ENCODE data around the gene COPS8.

- TF ChIP-seq, protein P1, sequence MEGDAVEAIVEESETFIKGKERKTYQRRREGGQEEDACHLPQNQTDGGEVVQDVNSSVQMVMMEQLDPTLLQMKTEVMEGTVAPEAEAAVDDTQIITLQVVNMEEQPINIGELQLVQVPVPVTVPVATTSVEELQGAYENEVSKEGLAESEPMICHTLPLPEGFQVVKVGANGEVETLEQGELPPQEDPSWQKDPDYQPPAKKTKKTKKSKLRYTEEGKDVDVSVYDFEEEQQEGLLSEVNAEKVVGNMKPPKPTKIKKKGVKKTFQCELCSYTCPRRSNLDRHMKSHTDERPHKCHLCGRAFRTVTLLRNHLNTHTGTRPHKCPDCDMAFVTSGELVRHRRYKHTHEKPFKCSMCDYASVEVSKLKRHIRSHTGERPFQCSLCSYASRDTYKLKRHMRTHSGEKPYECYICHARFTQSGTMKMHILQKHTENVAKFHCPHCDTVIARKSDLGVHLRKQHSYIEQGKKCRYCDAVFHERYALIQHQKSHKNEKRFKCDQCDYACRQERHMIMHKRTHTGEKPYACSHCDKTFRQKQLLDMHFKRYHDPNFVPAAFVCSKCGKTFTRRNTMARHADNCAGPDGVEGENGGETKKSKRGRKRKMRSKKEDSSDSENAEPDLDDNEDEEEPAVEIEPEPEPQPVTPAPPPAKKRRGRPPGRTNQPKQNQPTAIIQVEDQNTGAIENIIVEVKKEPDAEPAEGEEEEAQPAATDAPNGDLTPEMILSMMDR (IDR thresholded peaks at IDR 0.05), result no peak
- no peak for TF ChIP-seq POLR2A (IDR thresholded peaks at IDR 0.05)
These were observed 27.8 kb upstream of the COPS8 start for GRCh38 chr2:237057893-237058300.
